MCF 10A (cell line): ENCODE measurements around the gene NCOR1. TPM values are rescaled to one million over a fixed set of nuclear protein-coding genes. Genes with fewer than 3 reads are reported as not detected.
A peak's percentile ranks its signal among the peaks of the same experiment; 100 is the strongest.

Source experiments
- BruUV-seq: library from RNA; stranded (reverse); fragments of 400-500 nt; replicated peaks from 2 replicates; lab custom pipeline; 2021; lab: Mats Ljungman, UMichigan
- CTCF ChIA-PET: fragments of 300-600 bp; sonication (Branson Sonifier 250); formaldehyde crosslinking; extraction: SDS; loops from one replicate; lab custom pipeline; 2021; ENCODE audit warnings: antibody characterized with exemption, inconsistent platforms; lab: Yijun Ruan, JAX
- POLR2A ChIA-PET: fragments of 300-600, 350-650 bp; sonication (Branson Sonifier 250); formaldehyde crosslinking; extraction: SDS; loops from one replicate; lab custom pipeline; 2020; ENCODE audit warnings: antibody characterized with exemption, inconsistent platforms; lab: Yijun Ruan, JAX
- DNase-seq: peaks from one replicate; pipeline ENCODE4 v3.0.0-alpha.2; 2018; ENCODE audit not compliant: unreplicated experiment
- H3K27ac Mint-ChIP-seq: one replicate; pipeline ENCODE4 v1.8.0; 2022; ENCODE audit warnings: mild to moderate bottlenecking, low read depth, mixed read lengths; ENCODE audit not compliant: unreplicated experiment
- H3K27me3 Mint-ChIP-seq: one replicate; pipeline ENCODE4 v1.8.0; 2022; ENCODE audit warnings: mixed read lengths; ENCODE audit not compliant: insufficient read depth, unreplicated experiment
- H3K36me3 Mint-ChIP-seq: one replicate; pipeline ENCODE4 v1.8.0; 2022; ENCODE audit warnings: mild to moderate bottlenecking, moderate library complexity, mixed read lengths; ENCODE audit not compliant: insufficient read depth, unreplicated experiment
- H3K4me1 Mint-ChIP-seq: one replicate; pipeline ENCODE4 v1.8.0; 2022; ENCODE audit warnings: mixed read lengths; ENCODE audit not compliant: insufficient read depth, unreplicated experiment
- H3K4me3 Mint-ChIP-seq: one replicate; pipeline ENCODE4 v1.8.0; 2022; ENCODE audit warnings: mild to moderate bottlenecking, moderate library complexity, mixed read lengths; ENCODE audit not compliant: unreplicated experiment
- H3K9me3 Mint-ChIP-seq: one replicate; pipeline ENCODE4 v1.8.0; 2022; ENCODE audit warnings: mixed read lengths; ENCODE audit not compliant: unreplicated experiment
- CTCF ChIP-seq: fragments of 200-600 bp; IDR thresholded peaks from one replicate; pipeline ENCODE4 v1.8.0; 2022; ENCODE audit warnings: antibody characterized with exemption, mild to moderate bottlenecking; ENCODE audit not compliant: unreplicated experiment
- intact Hi-C: fragments of 100-400 bp; cut with micrococcal nuclease; formaldehyde crosslinking; loops from 2 replicates; pipeline ENCODE4 v1.14.1; 2022
- total RNA-seq: library from RNA; stranded (reverse); gene quantifications from 2 replicates; pipeline ENCODE4 v1.2.3, GENCODE V29; 2022

The NCOR1 gene
- total RNA-seq, 1 experiment from 2014 or later, result 138 TPM

GRCh38 chr17:15996322-15996721 lies 219.0 kb downstream of the NCOR1 start:
- Mint-ChIP-seq H3K9me3 (peaks cover 1% of the 10 kb centered on the region), H3K4me1 (peaks cover 10% of the 10 kb centered on the region), H3K27me3 (no peaks in the 10 kb centered on the region), H3K27ac (peak overlapping the region; percentile 35), H3K4me3 (no peak overlapping the region), H3K36me3 (peaks cover 44% of the 10 kb centered on the region)
- CTCF ChIA-PET, result interaction anchor here (0.6 to 5.9 kb wide), 5 partner anchors 37 to 173 kb away, joined by 3 to 40 read pairs (median 3); partner anchors contain the start of gene ADORA2B
- intact Hi-C loops, result no loop called here
- POLR2A ChIA-PET, result interaction anchor here (0.7 to 9.1 kb wide), 3 partner anchors 25 to 62 kb away, joined by 3 to 134 read pairs (median 3); partner anchors contain the start of gene ADORA2B
- TF ChIP-seq CTCF, result no peak
- no peak for DNase-seq
- BruUV-seq, result no TSS peak

GRCh38 chr17:15981646-15982580 lies 233.4 kb downstream of the NCOR1 start:
- POLR2A ChIA-PET, result interaction anchor here (0.6 to 0.7 kb wide), 3 partner anchors 13 to 351 kb away, joined by 3 read pairs; no protein-coding TSS in a partner anchor
- BruUV-seq, result no TSS peak
- Mint-ChIP-seq H3K36me3 (peaks cover 72% of the 10 kb centered on the region), H3K27ac (no peak overlapping the region), H3K4me1 (peaks cover 12% of the 10 kb centered on the region), H3K9me3 (no peaks in the 10 kb centered on the region), H3K27me3 (no peaks in the 10 kb centered on the region), H3K4me3 (no peak overlapping the region)
- intact Hi-C loops, result no loop called here
- peak; percentile 61 for DNase-seq
- no peak for TF ChIP-seq CTCF
- CTCF ChIA-PET, result interaction anchor here (0.6 to 0.9 kb wide), 3 partner anchors 11 to 99 kb away, joined by 3 read pairs; no protein-coding TSS in a partner anchor

- Mint-ChIP-seq H3K9me3 (no peaks in the 10 kb centered on the region), H3K36me3 (peaks cover 70% of the 10 kb centered on the region), H3K27ac (no peak overlapping the region), H3K4me1 (peaks cover 12% of the 10 kb centered on the region), H3K4me3 (no peak overlapping the region), H3K27me3 (no peaks in the 10 kb centered on the region)
- ChIA-PET CTCF (interaction anchor here (0.6 to 1.1 kb wide), 3 partner anchors 35 to 152 kb away, joined by 3 read pairs; no protein-coding TSS in a partner anchor), POLR2A (interaction anchor here (0.7 to 1.3 kb wide), 2 partner anchors 15 to 351 kb away, joined by 3 read pairs; no protein-coding TSS in a partner anchor)
- no peak for TF ChIP-seq CTCF
- intact Hi-C loops, result no loop called here
- no peak for DNase-seq
- no TSS peak for BruUV-seq
Measured at GRCh38 chr17:15981208-15981607, 234.1 kb downstream of the NCOR1 start.

Other genes starting within 250 kb of the NCOR1 start
- gene ZSWIM7, start 215.8 kb downstream of the NCOR1 start, total RNA-seq, result 44.1 and 63.3 TPM in 2 replicates
- gene TTC19, start 215.7 kb downstream of the NCOR1 start, total RNA-seq, result 46.7 and 49.5 TPM in 2 replicates
- gene PIGL, start 1.7 kb upstream of the NCOR1 start, total RNA-seq, result 28.5 and 31.3 TPM in 2 replicates
- 22.4 and 27.7 TPM in 2 replicates for gene CENPV, start 137.9 kb upstream of the NCOR1 start, total RNA-seq
- 626 and 729 TPM in 2 replicates for gene UBB, start 165.6 kb upstream of the NCOR1 start, total RNA-seq
- not detected in 2 replicates for gene TRPV2, start 200.0 kb upstream of the NCOR1 start, total RNA-seq